ACC112 (cell line): ENCODE data around the gene TIGD3.

ENCODE experiments used
- H2AFZ ChIP-seq: fragments of 200-600 bp; sonication (generic); one replicate; pipeline ENCODE4 v1.6.0; 2017; ENCODE audit warnings: antibody characterized with exemption, low read length; ENCODE audit not compliant: unreplicated experiment
- H3K27ac ChIP-seq: fragments of 200-600 bp; sonication (generic); 2 replicates; pipeline ENCODE4 v1.5.1; 2014; ENCODE audit warnings: low read depth, mild to moderate bottlenecking, antibody characterized with exemption, low read length, moderate library complexity
- H3K27me3 ChIP-seq: fragments of 200-600 bp; sonication (generic); 2 replicates; pipeline ENCODE4 v1.6.1; 2014; ENCODE audit warnings: mild to moderate bottlenecking, antibody characterized with exemption, low read length, moderate library complexity, mixed read lengths; ENCODE audit not compliant: insufficient read depth
- H3K36me3 ChIP-seq: fragments of 200-600 bp; sonication (generic); 2 replicates; pipeline ENCODE4 v1.6.1; 2016; ENCODE audit warnings: mild to moderate bottlenecking, antibody characterized with exemption, low read length, moderate library complexity, mixed read lengths; ENCODE audit not compliant: insufficient read depth
- H3K4me1 ChIP-seq: fragments of 200-600 bp; sonication (generic); one replicate; pipeline ENCODE4 v1.6.1; 2016; ENCODE audit warnings: low read length, mixed read lengths; ENCODE audit not compliant: insufficient read depth, unreplicated experiment, control insufficient read depth
- H3K4me3 ChIP-seq: fragments of 200-600 bp; sonication (generic); 2 replicates; pipeline ENCODE4 v1.5.1; 2014; ENCODE audit warnings: mild to moderate bottlenecking, low read depth, low read length
- H3K79me2 ChIP-seq: fragments of 200-600 bp; sonication (generic); one replicate; pipeline ENCODE4 v1.6.0; 2016; ENCODE audit warnings: low read length; ENCODE audit not compliant: control insufficient read depth, unreplicated experiment, insufficient read depth

Gene TIGD3

GRCh38 chr11:65370659-65371049 lies 16.1 kb downstream of the TIGD3 start:
- Histone ChIP-seq H3K36me3 (no peaks in the 10 kb centered on the region), H2AFZ (no peak overlapping the region), H3K4me1 (peaks cover 10% of the 10 kb centered on the region), H3K27ac (peak overlapping the region; percentile 68; the same call in 1 of the 2 replicates), H3K4me3 (no peak overlapping the region), H3K27me3 (no peaks in the 10 kb centered on the region), H3K79me2 (no peaks in the 10 kb centered on the region)

GRCh38 chr11:65373839-65374580 lies 19.5 kb downstream of the TIGD3 start:
- Histone ChIP-seq H3K36me3 (no peaks in the 10 kb centered on the region), H3K4me3 (no peak overlapping the region), H3K4me1 (peaks cover 10% of the 10 kb centered on the region), H3K27me3 (no peaks in the 10 kb centered on the region), H3K79me2 (no peaks in the 10 kb centered on the region), H3K27ac (no peak overlapping the region), H2AFZ (no peak overlapping the region)

- H3K4me1 ChIP-seq, result peaks cover 10% of the 10 kb centered on the region
- H3K4me3 ChIP-seq, result no peak overlapping the region
- no peaks in the 10 kb centered on the region for H3K36me3 ChIP-seq
- no peak overlapping the region for H3K27ac ChIP-seq
- H3K79me2 ChIP-seq, result no peaks in the 10 kb centered on the region
- H2AFZ ChIP-seq, result no peak overlapping the region
- no peaks in the 10 kb centered on the region for H3K27me3 ChIP-seq
These were observed 20.5 kb downstream of the TIGD3 start for GRCh38 chr11:65375012-65375411.

DNA sequence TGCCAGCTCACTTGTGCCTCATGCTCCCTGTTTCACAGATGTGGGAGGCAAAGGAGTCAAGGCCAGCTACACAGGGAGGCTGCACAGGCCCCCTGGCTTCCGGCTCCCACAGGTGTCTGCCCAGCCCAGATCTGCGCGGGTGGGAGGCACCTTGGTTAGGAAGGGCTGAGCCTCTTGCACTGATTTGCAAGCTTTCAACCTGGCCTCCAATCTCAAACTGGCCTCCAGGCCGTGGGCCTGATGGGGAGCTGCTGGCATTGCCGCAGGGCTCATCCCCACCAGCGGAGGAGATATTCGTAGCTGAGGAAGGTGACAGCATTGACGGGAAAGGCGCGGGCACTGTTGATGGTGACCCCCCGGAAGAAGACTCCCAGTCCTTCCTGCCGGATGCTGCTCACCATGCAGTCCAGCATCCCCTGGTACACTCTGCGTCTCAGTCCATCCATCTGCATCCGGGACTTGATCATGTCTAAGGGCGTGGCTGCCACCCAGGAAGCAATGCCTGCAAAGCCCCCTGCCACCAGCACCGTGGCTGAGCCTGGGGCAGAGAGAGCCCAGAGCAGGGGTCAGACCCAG lies 21.7 kb downstream of the TIGD3 start:
- H3K27me3 ChIP-seq, result no peaks in the 10 kb centered on the region
- H3K4me3 ChIP-seq, result no peak overlapping the region
- no peaks in the 10 kb centered on the region for H3K79me2 ChIP-seq
- no peak overlapping the region for H3K27ac ChIP-seq
- peaks cover 5% of the 10 kb centered on the region for H3K4me1 ChIP-seq
- H3K36me3 ChIP-seq, result no peaks in the 10 kb centered on the region
- no peak overlapping the region for H2AFZ ChIP-seq

- Histone ChIP-seq H3K4me1 (peaks cover 6% of the 10 kb centered on the region), H3K4me3 (no peak overlapping the region), H3K79me2 (no peaks in the 10 kb centered on the region), H3K27ac (no peak overlapping the region), H3K36me3 (no peaks in the 10 kb centered on the region), H2AFZ (no peak overlapping the region), H3K27me3 (no peaks in the 10 kb centered on the region)
These were observed 22.5 kb downstream of the TIGD3 start for GRCh38 chr11:65377036-65377435.

GRCh38 chr11:65377777-65378176 lies 23.2 kb downstream of the TIGD3 start:
- H3K4me3 ChIP-seq, result no peak overlapping the region
- H2AFZ ChIP-seq, result no peak overlapping the region
- no peaks in the 10 kb centered on the region for H3K27me3 ChIP-seq
- peaks cover 9% of the 10 kb centered on the region for H3K4me1 ChIP-seq
- no peaks in the 10 kb centered on the region for H3K36me3 ChIP-seq
- no peaks in the 10 kb centered on the region for H3K79me2 ChIP-seq
- no peak overlapping the region for H3K27ac ChIP-seq

DNA sequence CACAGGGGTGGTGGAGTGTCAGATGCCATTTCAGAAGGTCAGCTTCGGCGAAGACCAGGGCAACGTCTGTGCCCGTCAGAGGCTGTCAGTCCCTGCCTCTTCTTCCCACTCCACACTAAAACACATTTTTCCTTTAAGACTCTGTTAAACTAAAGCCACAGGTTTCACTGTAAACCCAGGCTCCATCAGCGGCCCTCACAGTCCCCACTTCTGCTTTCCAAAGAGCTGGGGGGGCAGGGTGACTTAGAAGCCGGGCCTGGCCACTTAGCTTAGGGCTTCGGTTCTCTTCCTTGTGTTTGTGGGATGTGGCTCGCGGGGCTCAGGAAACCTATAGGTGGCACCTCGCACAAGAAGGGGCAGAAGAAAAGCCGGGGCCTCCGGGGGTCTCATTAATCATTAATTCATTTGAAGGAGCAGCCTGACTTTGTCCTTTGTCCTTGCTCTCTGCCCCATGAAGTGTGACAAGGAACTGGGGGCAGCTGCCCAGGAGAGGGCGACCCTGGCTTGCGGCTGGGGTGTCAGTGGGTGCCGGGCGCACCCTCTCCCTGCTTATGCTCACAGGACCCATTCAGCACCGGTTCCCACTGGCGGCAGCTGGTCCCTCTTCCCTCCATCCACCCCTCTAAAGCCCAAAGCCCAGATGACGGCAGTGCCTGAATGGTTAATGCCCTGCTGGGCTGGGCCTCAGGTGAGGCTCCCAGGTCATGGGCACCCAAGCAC lies 23.8 kb downstream of the TIGD3 start:
- Histone ChIP-seq H3K79me2 (no peaks in the 10 kb centered on the region), H2AFZ (no peak overlapping the region)

DNA sequence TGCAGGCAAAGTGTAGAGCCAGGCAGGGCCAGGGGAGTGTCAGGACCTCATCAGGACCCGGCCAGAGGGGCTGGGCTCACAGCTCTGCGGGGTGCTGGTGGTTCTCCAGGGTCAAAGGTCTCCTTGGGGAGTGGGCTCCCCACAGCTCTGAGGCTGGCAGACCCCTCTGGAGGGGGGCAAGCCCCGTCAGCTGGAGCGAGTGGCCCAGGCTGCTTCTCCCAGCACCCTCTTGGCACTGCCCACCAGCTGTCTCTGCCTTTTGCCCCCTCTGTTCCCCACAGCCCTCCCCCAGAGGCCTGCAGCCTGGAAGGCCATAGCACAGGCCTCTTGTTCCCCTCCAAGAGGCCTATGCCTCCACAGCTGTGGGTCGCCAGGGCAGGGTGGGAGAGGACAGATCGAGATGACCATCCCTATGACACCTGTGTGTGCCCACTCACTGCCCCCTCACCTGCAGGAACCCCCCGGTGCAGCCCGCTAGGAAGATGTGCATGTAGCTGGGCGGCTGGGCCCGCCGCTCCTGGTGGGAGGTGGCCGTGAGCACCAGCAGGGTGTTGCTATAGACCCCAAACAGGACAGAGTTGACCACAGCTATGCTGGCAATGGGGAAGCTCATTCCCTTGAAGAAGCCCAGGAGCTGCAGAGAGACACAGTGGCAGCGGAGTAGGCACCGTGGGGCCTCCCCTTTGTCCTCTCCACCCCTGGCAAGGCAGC lies 24.5 kb downstream of the TIGD3 start:
- no peaks in the 10 kb centered on the region for H3K27me3 ChIP-seq
- H3K79me2 ChIP-seq, result no peaks in the 10 kb centered on the region
- no peak overlapping the region for H3K4me3 ChIP-seq
- no peaks in the 10 kb centered on the region for H3K36me3 ChIP-seq
- no peak overlapping the region for H2AFZ ChIP-seq
- peaks cover 19% of the 10 kb centered on the region for H3K4me1 ChIP-seq
- no peak overlapping the region for H3K27ac ChIP-seq

More for the DNA sequence above, 23.8 kb downstream of the TIGD3 start:
- no peak overlapping the region for H3K4me3 ChIP-seq
- no peak overlapping the region for H3K27ac ChIP-seq
- H3K4me1 ChIP-seq, result peaks cover 14% of the 10 kb centered on the region
- H3K36me3 ChIP-seq, result no peaks in the 10 kb centered on the region
- no peaks in the 10 kb centered on the region for H3K27me3 ChIP-seq

DNA sequence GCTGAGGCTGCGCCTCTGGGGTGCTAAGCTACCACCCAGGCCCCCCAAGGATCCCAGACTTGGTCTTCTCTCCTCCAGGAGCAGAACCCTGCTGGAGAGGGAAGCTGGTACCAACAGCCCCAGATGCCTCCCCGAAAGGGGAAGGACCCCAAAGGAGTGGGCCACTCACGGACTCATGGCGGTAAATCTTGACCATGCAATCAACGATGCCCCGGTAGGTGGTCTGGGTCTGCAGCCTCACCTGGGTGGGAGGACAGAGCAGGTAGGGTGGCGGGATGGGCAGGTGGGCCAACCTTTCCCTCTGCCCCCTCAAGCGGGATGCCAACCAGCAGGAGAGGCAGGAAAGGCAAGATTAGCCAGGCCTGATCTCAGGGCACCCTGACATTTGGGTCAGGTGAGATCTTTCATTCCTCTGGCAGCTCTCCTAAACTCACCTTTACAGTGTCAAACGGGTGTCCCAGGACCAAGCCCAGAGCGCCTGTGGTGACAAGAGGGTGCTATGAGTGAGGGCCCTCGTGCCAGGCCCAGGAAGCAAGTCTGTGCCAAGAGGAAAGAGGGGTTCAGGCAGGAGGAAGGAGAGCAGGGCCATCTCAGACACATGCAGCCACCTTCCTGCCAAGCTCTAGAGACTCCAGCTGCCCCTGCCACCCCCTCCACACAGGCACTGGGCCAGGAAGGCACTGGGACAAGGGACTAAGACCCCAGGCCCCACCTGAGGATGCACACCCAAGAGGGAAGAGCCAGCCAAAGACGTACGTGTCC lies 25.3 kb downstream of the TIGD3 start:
- Histone ChIP-seq H3K27ac (no peak overlapping the region), H3K4me3 (no peak overlapping the region)

More for the DNA sequence above, 25.3 kb downstream of the TIGD3 start:
- peaks cover 26% of the 10 kb centered on the region for H3K4me1 ChIP-seq
- H3K27me3 ChIP-seq, result no peaks in the 10 kb centered on the region
- no peak overlapping the region for H2AFZ ChIP-seq
- no peaks in the 10 kb centered on the region for H3K79me2 ChIP-seq
- no peaks in the 10 kb centered on the region for H3K36me3 ChIP-seq
